ENCODE measurements around the gene CSNK1D.

DNA sequence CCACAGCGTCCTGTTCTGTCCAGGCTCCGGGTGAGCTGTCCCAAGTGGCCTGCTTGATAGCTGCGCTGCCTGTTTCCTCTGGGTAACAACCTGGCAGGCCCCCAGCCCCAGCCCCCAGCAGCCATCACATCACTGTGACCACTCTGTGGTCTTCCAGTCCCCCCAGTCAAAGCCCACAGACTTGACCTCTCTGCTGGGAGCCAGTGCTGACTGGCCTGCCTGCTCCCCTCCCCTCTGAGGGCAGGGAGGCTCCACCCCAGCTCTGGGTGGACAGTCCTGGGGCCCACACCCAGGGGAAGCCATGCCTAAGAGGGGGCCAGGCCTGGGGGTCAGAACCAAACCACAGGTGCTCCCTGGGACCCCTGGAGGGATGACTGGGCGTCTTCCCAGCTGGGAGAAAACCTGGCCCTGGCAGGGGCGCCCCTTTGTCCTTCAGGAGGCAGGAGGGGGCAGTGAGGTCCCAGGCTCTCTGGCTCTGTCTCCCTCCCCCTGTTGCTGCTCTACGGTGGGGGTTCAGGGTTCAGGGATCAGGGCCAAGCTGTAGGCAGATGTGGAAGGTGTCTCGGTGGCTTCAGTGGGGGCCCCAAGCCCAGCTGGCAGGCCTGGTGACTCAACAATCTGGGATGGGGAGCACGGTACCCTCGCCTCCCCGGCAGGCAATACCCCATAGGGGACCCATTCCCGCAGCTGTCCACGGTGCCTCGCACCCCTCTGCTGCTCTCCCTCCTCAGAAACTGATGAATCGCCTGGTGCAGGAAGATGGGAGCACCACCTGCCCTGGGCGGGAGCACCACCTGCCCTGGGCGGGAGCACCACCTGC, 46.5 kb downstream of the CSNK1D start:
- TF ChIP-seq, protein P1, sequence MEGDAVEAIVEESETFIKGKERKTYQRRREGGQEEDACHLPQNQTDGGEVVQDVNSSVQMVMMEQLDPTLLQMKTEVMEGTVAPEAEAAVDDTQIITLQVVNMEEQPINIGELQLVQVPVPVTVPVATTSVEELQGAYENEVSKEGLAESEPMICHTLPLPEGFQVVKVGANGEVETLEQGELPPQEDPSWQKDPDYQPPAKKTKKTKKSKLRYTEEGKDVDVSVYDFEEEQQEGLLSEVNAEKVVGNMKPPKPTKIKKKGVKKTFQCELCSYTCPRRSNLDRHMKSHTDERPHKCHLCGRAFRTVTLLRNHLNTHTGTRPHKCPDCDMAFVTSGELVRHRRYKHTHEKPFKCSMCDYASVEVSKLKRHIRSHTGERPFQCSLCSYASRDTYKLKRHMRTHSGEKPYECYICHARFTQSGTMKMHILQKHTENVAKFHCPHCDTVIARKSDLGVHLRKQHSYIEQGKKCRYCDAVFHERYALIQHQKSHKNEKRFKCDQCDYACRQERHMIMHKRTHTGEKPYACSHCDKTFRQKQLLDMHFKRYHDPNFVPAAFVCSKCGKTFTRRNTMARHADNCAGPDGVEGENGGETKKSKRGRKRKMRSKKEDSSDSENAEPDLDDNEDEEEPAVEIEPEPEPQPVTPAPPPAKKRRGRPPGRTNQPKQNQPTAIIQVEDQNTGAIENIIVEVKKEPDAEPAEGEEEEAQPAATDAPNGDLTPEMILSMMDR (IDR thresholded peaks at IDR 0.05) = no peak
- no peak for TF ChIP-seq POLR2A (IDR thresholded peaks at IDR 0.05)

Measured in ovary (tissue), 3 donors.